K562 (cell line): Measurements from ENCODE around the gene TADA1. TPM values are rescaled to one million over a fixed set of nuclear protein-coding genes. Genes with fewer than 3 reads are reported as not detected.
A peak's percentile ranks its signal among the peaks of the same experiment; 100 is the strongest.

Experiments
- ARID1B ChIP-seq: fragments of 450-650 bp; IDR thresholded peaks from 2 replicates; pipeline ENCODE4 v1.6.1; 2016; ENCODE audit warnings: antibody characterized with exemption, mild to moderate bottlenecking, inconsistent platforms
- ATF7 ChIP-seq: fragments of 450-650 bp; IDR thresholded peaks from 2 replicates; pipeline ENCODE4 v1.7.1; 2014; ENCODE audit warnings: mild to moderate bottlenecking, moderate library complexity
- BACH1 ChIP-seq: fragments of 200-800 bp; sonication (Bioruptor generic); IDR thresholded peaks from 2 replicates; pipeline ENCODE4 v1.6.1; 2016; ENCODE audit warnings: missing genetic modification characterization, missing compliant biosample characterization
- FOSL1 ChIP-seq: fragments of 200-800 bp; sonication (Bioruptor generic); conservative IDR thresholded peaks from 2 replicates; pipeline ENCODE4 v1.6.1; 2016; ENCODE audit warnings: missing genetic modification characterization, missing compliant biosample characterization
- FOXK2 ChIP-seq, 2 experiments: fragments of 450-650 bp; IDR thresholded peaks in 1 of 2; conservative IDR thresholded peaks in 1 of 2; 2 replicates each; pipeline ENCODE4 v1.6.1; 2016; ENCODE audit warnings: low read depth in 2 of 2, mild to moderate bottlenecking in 1 of 2
- FOXM1 ChIP-seq, 2 experiments: fragments of 450-650 bp in 1 of 2; sonication (generic) in 1 of 2; formaldehyde crosslinking in 1 of 2; IDR thresholded peaks; 2 replicates each; pipeline versions ENCODE4 v1.6.1 to v1.9.0; 2017 to 2022; ENCODE audit warnings: low read depth in 2 of 2, mild to moderate bottlenecking in 2 of 2, missing genetic modification reagents in 1 of 2, moderate library complexity in 1 of 2
- MAX ChIP-seq: sonication (generic); formaldehyde crosslinking; IDR thresholded peaks from 2 replicates; pipeline ENCODE4 v1.9.0; 2022; ENCODE audit warnings: mild to moderate bottlenecking, missing genetic modification reagents
- NCOA1 ChIP-seq: fragments of 450-650 bp; IDR thresholded peaks from 2 replicates; pipeline ENCODE4 v1.6.1; 2016; ENCODE audit warnings: low read depth
- RBM17 ChIP-seq: fragments of 200-400 bp; formaldehyde crosslinking; IDR thresholded peaks from 2 replicates; pipeline ENCODE4 v1.6.1; 2017; ENCODE audit warnings: low read depth, mild to moderate bottlenecking, low read length, borderline replicate concordance
- SLC30A9 ChIP-seq: fragments of 250-450 bp; sonication (Bioruptor Pico); IDR thresholded peaks from 2 replicates; pipeline ENCODE4 v1.8.0; 2022; ENCODE audit warnings: mild to moderate bottlenecking, moderate library complexity
- STAT5B ChIP-seq: fragments of 250-450 bp; sonication (Bioruptor Pico); IDR thresholded peaks from 2 replicates; pipeline ENCODE4 v1.8.0; 2021; ENCODE audit warnings: mild to moderate bottlenecking, inconsistent platforms
- TAF1 ChIP-seq: IDR thresholded peaks from 2 replicates; pipeline ENCODE4 v1.6.1; 2011; ENCODE audit warnings: mild to moderate bottlenecking, low read length, moderate library complexity; ENCODE audit not compliant: insufficient read depth, control insufficient read depth, severe bottlenecking; ENCODE audit errors: extremely low read depth
- U2AF1 ChIP-seq: fragments of 200-400 bp; formaldehyde crosslinking; optimal IDR thresholded peaks from 2 replicates; pipeline ENCODE3; 2017; ENCODE audit warnings: mild to moderate bottlenecking, low read depth, low read length, moderate library complexity
- ZEB2 ChIP-seq: fragments of 450-650 bp; IDR thresholded peaks from 2 replicates; pipeline ENCODE4 v1.6.1; 2016
- ZNF134 ChIP-seq: fragments of 250-450 bp; sonication (Bioruptor Pico); conservative IDR thresholded peaks from 2 replicates; pipeline ENCODE4 v1.4.0; 2020
- ZNF184 ChIP-seq: sonication (generic); formaldehyde crosslinking; IDR thresholded peaks from 2 replicates; pipeline ENCODE4 v1.5.0; 2020; ENCODE audit warnings: missing genetic modification reagents
- ZNF274 ChIP-seq: IDR thresholded peaks from 2 replicates; pipeline ENCODE4 v1.6.1; 2011; ENCODE audit warnings: low read depth, mild to moderate bottlenecking, low read length, moderate library complexity, borderline replicate concordance
- ZNF3 ChIP-seq: fragments of 250-450 bp; sonication (Bioruptor Pico); IDR thresholded peaks from 2 replicates; pipeline ENCODE4 v1.5.0; 2021; ENCODE audit warnings: mild to moderate bottlenecking, moderate library complexity
- ZNF395 ChIP-seq: fragments of 200-800 bp; sonication (Bioruptor generic); IDR thresholded peaks from 2 replicates; pipeline ENCODE4 v1.6.1; 2017; ENCODE audit warnings: missing genetic modification characterization, missing compliant biosample characterization
- ZNF41 ChIP-seq: fragments of 250-450 bp; sonication (Bioruptor Pico); conservative IDR thresholded peaks from 2 replicates; pipeline ENCODE4 v1.4.0; 2020; ENCODE audit warnings: mild to moderate bottlenecking
- ZNF695 ChIP-seq: fragments of 450-650 bp; formaldehyde crosslinking; IDR thresholded peaks from 2 replicates; pipeline ENCODE4 v1.4.0; 2020; ENCODE audit warnings: mild to moderate bottlenecking, moderate library complexity
- ZNF778 ChIP-seq: fragments of 450-650 bp; formaldehyde crosslinking; IDR thresholded peaks from 2 replicates; pipeline ENCODE4 v1.4.0; 2020; ENCODE audit warnings: mild to moderate bottlenecking, moderate library complexity
- ZNF830 ChIP-seq: fragments of 250-450 bp; sonication (Bioruptor Pico); IDR thresholded peaks from 2 replicates; pipeline ENCODE4 v1.5.0; 2021; ENCODE audit warnings: mild to moderate bottlenecking
- polyA plus RNA-seq, 8 experiments: library from polyadenylated mRNA; depleted of rRNA in 4 of 8; stranded (reverse) in 5 of 8; unstranded in 3 of 8; fragments of >200 nt; fragmentation: Nextera tagmentation in 2 of 8; fragmentation: Illumina TruSeq in 1 of 8; extraction: Ambion mirVana in 2 of 8; extraction: Trizol in 1 of 8; gene quantifications; 2 replicates each; pipeline versions ENCODE4 v1.2.1 to v1.2.3, GENCODE V29; 2011 to 2014; ENCODE audit warnings: inconsistent platforms in 1 of 8, missing spikeins in 1 of 8
- total RNA-seq, 7 experiments: library from RNA; depleted of rRNA in 6 of 7; stranded (reverse); fragments of >200 nt in 6 of 7; fragmentation: Illumina TruSeq in 2 of 7; extraction: Trizol in 2 of 7; gene quantifications; 2 replicates each; pipeline versions ENCODE4 v1.2.1 to v1.2.3, GENCODE V29; 2011 to 2021; ENCODE audit warnings: low replicate concordance in 1 of 7
- TF ChIP-seq, protein P1 (sequence below): fragments of 450-650 bp; conservative IDR thresholded peaks from 2 replicates; pipeline ENCODE4 v1.6.1; 2016; ENCODE audit warnings: missing genetic modification characterization, low read depth, mild to moderate bottlenecking, control low read depth, missing compliant biosample characterization
- TF ChIP-seq, protein P2 (sequence below): fragments of 450-650 bp; IDR thresholded peaks from 2 replicates; pipeline ENCODE4 v1.6.1; 2016; ENCODE audit warnings: low read depth, mild to moderate bottlenecking, moderate library complexity

The TADA1 gene
- total and polyA plus RNA-seq, 9 of the 15 experiments (the other 6 are each of a cell fraction or from before 2014, with no cell fraction given): 15.9 to 76.5 (median 28.7) TPM

DNA sequence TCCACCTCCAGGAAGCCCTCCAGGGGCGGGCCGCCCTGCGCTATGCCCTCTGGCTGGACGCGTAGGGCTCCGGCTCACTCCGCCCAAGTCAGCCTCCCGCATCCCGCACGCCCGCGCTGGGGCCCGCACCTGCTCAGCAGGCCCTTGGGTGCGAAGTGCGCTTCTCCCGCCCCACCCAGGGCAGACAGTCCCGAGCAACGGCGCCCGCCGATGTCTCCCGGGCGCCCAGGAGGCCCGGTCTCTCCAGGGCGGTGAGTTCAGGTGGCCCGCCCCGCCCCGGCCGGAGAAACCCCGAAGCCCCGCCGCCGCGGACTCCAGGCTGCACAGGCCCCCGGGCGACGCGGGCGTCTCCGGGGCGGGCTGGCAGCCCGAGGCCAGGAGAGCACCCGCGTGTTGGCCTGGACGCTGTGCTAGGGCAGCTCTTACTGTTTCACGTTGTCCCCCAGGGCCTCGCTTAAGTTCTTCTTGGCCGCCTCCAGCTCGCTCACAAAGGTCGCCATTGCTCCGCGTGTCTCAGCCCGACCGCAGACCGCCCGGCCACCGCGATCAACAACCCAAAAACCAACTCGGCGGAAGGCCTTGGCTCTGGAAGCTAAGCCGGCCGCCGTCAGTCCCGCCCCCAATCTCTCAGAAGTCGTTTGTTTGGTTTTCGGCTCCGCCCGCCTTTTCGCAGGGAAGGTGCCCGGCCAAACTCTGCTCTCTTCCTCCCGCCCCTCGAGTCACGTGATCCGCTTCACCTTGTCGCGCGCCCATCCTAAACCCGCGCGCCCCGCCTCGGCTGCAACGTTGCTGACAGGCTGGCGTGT, at the start of gene TADA1 (continued):
- TF ChIP-seq, protein P1, sequence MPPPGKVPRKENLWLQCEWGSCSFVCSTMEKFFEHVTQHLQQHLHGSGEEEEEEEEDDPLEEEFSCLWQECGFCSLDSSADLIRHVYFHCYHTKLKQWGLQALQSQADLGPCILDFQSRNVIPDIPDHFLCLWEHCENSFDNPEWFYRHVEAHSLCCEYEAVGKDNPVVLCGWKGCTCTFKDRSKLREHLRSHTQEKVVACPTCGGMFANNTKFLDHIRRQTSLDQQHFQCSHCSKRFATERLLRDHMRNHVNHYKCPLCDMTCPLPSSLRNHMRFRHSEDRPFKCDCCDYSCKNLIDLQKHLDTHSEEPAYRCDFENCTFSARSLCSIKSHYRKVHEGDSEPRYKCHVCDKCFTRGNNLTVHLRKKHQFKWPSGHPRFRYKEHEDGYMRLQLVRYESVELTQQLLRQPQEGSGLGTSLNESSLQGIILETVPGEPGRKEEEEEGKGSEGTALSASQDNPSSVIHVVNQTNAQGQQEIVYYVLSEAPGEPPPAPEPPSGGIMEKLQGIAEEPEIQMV (tag): no peak
- TF ChIP-seq SLC30A9 (CRISPR knock-in tag) (no peak), STAT5B (CRISPR knock-in tag) (no peak), ZNF274 (no peak), ZNF3 (CRISPR knock-in tag) (no peak), ARID1B (peak; percentile 60), ZNF830 (no peak), FOXK2 (conservative IDR thresholded peaks at IDR 0.05 in 1 of 2, IDR thresholded peaks at IDR 0.05 in 1 of 2; ENCODE audit: low read depth in 2 of 2) (peak; percentile 86 to 95), ZNF778 (no peak), U2AF1 (peak; percentile 36), ZNF41 (CRISPR knock-in tag) (no peak), TAF1 (peak; percentile 79), MAX (CRISPR knock-in tag) (peak; percentile 90), NCOA1 (no peak), ZEB2 (no peak), RBM17 (no peak), BACH1 (tag) (no peak), FOXM1 (IDR thresholded peaks at IDR 0.05; ENCODE audit: low read depth) (peak; percentile 89), FOXM1 (CRISPR knock-in tag; IDR thresholded peaks at IDR 0.05; ENCODE audit: low read depth) (0 out of 2 replicates have a peak, but pooled peaks have one; percentile 69), ZNF395 (CRISPR knock-in tag) (peak; percentile 83), ZNF184 (CRISPR knock-in tag) (no peak), FOSL1 (tag) (peak; percentile 8; the same call in 1 of the 2 replicates), ZNF695 (CRISPR knock-in tag) (no peak), ATF7 (peak; percentile 84; the same call in 1 of the 2 replicates), ZNF134 (CRISPR knock-in tag) (peak; percentile 77)
- TF ChIP-seq, protein P2, sequence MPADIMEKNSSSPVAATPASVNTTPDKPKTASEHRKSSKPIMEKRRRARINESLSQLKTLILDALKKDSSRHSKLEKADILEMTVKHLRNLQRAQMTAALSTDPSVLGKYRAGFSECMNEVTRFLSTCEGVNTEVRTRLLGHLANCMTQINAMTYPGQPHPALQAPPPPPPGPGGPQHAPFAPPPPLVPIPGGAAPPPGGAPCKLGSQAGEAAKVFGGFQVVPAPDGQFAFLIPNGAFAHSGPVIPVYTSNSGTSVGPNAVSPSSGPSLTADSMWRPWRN: peak; percentile 95
